Measurements from ENCODE around the gene EXOC4.

DNA sequence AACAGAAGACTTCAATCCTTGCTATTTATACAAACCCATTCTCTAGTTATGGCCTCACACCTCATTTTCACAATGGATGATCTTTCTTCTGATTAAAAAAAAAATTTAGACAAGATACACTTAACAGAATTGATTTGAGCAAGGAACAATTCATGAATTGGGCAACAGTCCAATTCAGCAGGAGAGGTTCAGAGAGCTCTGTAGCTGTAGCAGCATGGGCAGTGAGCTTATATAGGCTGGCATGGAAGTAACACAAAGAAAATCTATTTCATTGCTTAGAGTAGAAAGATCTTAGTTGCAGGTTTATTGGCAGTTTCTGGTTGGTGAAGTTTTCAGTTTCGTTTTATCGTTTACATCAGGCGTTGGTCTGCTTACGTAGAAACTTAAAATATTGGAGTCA lies 851.3 kb downstream of the EXOC4 start:
- TF ChIP-seq, protein P1, sequence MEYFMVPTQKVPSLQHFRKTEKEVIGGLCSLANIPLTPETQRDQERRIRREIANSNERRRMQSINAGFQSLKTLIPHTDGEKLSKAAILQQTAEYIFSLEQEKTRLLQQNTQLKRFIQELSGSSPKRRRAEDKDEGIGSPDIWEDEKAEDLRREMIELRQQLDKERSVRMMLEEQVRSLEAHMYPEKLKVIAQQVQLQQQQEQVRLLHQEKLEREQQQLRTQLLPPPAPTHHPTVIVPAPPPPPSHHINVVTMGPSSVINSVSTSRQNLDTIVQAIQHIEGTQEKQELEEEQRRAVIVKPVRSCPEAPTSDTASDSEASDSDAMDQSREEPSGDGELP (IDR thresholded peaks at IDR 0.05; ENCODE audit: borderline replicate concordance, low read depth), result no peak
- TF ChIP-seq, protein P2, sequence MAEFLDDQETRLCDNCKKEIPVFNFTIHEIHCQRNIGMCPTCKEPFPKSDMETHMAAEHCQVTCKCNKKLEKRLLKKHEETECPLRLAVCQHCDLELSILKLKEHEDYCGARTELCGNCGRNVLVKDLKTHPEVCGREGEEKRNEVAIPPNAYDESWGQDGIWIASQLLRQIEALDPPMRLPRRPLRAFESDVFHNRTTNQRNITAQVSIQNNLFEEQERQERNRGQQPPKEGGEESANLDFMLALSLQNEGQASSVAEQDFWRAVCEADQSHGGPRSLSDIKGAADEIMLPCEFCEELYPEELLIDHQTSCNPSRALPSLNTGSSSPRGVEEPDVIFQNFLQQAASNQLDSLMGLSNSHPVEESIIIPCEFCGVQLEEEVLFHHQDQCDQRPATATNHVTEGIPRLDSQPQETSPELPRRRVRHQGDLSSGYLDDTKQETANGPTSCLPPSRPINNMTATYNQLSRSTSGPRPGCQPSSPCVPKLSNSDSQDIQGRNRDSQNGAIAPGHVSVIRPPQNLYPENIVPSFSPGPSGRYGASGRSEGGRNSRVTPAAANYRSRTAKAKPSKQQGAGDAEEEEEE (CRISPR knock-in tag; IDR thresholded peaks at IDR 0.05; ENCODE audit: borderline replicate concordance), result no peak
- TF ChIP-seq FIP1L1 (IDR thresholded peaks at IDR 0.05; ENCODE audit: borderline replicate concordance, insufficient read depth, low read depth, low read length) (no peak), EP300 (IDR thresholded peaks at IDR 0.05; ENCODE audit: low read depth in 2 of 2, low read length in 2 of 2) (no peak), EP300 (CRISPR knock-in tag; IDR thresholded peaks at IDR 0.05; ENCODE audit: borderline replicate concordance) (no peak), RARG (CRISPR knock-in tag; IDR thresholded peaks at IDR 0.05; ENCODE audit: low read depth) (no peak), MYC (CRISPR knock-in tag; IDR thresholded peaks at IDR 0.05; ENCODE audit: borderline replicate concordance) (no peak)
- TF ChIP-seq, protein P3, sequence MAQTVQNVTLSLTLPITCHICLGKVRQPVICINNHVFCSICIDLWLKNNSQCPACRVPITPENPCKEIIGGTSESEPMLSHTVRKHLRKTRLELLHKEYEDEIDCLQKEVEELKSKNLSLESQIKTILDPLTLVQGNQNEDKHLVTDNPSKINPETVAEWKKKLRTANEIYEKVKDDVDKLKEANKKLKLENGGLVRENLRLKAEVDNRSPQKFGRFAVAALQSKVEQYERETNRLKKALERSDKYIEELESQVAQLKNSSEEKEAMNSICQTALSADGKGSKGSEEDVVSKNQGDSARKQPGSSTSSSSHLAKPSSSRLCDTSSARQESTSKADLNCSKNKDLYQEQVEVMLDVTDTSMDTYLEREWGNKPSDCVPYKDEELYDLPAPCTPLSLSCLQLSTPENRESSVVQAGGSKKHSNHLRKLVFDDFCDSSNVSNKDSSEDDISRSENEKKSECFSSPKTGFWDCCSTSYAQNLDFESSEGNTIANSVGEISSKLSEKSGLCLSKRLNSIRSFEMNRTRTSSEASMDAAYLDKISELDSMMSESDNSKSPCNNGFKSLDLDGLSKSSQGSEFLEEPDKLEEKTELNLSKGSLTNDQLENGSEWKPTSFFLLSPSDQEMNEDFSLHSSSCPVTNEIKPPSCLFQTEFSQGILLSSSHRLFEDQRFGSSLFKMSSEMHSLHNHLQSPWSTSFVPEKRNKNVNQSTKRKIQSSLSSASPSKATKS (CRISPR knock-in tag; IDR thresholded peaks at IDR 0.05), result no peak
- TF ChIP-seq, protein P4, sequence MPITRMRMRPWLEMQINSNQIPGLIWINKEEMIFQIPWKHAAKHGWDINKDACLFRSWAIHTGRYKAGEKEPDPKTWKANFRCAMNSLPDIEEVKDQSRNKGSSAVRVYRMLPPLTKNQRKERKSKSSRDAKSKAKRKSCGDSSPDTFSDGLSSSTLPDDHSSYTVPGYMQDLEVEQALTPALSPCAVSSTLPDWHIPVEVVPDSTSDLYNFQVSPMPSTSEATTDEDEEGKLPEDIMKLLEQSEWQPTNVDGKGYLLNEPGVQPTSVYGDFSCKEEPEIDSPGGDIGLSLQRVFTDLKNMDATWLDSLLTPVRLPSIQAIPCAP (CRISPR knock-in tag; IDR thresholded peaks at IDR 0.05; ENCODE audit: low read depth), result no peak

Measured in HepG2 (cell line).